NCI-H128 (cell line): ENCODE data around the gene KNCN.
A peak's percentile ranks its signal among the peaks of the same experiment; 100 is the strongest.

Experiments
- DNase-seq: peaks from one replicate; lab custom pipeline; 2025; ENCODE audit not compliant: unreplicated experiment; lab: John Stamatoyannopoulos, UW

KNCN gene

GRCh38 chr1:46525253-46525983 lies 26.0 kb downstream of the KNCN start:
- no peak for DNase-seq

- no peak for DNase-seq
Observed at GRCh38 chr1:46524843-46525242, 26.6 kb downstream of the KNCN start.

DNA sequence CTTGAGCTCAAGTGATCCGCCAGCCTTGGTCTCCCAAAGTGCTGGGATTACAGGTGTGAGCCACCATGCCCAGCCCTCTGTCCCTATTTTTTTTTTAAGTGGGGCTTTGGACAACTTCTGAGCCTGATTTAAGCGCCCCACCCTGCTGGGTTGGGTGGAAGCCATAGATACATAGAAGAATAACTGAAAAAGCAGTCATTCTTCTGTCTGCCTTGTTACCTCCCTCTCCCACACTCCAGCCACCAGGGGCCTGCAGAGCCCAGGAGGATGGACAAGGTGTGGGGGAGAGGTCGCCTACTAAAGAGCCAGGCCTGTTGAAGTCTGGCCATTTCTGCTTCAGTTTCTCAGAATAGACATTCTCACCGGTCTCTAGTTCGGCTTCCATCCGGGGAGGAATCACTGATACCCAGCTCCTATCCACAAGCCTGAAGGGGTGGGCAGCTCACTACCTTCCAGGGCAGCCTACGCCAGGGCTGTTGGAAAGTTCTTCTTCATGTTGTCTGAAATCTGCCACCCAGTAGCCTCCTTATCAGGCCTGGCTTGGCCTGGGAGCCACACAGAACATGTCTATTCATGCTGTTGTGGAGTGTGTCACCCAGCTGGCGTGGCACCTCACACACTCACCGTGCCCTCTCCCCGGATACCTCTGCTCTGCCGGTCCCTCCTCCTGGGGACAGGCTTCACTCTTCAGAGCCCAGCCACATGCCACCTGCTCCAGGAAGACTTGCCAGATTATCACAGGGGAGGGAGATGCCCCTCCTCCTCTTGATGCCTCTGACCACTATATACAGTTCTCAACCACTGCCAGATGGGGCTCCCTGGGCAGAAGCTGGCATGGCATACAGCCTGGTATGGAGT lies 27.7 kb downstream of the KNCN start:
- no peak for DNase-seq

DNA sequence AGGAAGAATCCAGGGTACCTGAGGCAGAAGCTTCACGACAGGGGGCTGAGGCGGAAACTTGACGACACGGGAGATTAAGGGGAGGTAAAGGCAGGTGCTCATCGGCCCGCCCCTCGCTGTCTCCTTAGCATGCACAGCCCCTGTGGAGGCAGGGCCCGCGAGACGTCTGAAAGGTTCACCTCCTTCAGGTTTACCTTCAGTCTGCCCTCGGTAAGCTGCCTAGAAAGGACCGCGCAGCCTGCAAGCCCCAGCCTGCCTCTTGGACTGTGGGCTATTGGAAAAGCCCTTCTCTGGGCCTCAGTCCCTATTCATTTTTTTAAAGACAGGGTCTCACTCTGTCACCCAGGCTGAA lies 28.5 kb downstream of the KNCN start:
- DNase-seq, result no peak

DNA sequence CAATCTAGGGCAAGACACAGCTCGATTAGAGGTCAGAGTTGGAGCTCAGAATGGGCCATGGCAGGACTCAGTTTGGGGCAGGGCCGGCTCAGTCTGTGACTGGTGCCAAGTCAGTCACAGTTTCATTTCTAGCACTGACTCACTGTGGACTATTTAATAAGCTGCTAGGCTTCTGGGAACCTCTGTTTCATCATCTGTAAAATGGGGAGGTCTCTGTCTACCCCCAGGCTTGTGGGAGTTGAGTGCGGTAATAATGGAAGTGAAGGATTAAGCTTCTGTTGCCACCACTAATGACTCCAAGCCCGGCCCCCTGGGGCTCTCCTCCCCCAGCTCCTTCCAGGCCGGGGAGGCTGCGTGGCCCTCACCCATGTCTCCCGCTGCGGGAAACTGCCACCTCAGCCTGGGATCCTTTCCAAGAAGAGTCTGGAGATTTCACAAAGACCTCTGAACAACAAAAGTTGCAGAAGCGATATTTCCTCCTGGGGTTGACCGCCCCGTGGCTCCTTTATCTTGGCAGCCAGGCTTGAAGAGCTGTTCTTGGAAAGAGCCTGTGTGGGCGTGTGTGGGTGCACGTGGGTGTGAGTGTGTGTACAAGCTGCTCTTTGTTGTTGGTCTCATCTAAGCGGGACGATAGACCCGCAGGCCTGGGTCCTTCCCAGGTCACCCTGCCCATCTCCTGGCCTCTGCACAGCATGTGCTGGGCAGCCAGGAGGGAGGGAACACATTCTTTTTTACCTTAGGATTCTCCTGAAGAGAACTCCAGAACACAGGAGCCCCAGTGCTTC lies 29.1 kb downstream of the KNCN start:
- DNase-seq, result no peak

DNA sequence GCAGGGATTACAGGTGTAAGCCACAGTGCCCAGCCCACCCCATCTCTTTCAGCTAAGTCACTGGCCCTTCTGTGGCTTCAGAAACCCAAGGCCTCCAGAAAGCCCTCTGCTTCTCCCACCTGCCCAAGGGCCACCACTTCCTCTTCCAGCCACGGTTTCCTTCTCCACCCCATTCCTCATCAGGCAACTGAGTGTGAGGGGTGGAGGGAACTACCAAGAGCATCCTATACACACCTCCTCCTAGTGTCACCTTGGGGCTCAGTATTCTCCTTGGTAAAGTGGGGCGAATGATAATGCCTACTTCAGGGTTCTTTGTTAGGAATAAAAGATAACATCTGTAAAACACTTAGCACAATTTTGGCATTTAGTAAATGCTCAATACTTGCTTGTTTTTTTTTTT lies 30.0 kb downstream of the KNCN start:
- DNase-seq, result no peak

- DNase-seq, result peak; percentile 32
Observed at GRCh38 chr1:46520063-46520911, 31.2 kb downstream of the KNCN start.

DNA sequence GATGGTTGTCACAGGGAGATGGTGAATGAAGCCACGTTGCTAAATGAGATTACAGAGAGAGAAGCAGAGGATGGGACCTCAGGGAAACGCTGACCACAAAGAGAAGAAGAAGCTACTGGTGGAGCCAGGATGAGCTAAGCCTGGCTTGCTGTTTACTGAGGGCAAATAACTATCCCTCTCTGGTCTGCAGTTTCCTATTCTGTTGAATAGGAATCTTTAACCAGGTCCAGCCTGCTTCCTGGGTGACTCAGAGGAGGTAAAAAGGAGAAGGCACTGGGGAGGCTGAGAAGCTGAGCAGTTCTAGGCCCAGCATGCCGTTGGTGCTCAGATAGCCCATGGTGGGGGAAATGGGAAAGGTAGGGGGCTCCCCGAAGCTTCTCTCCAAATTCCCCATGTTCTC lies 32.2 kb downstream of the KNCN start:
- no peak for DNase-seq

GRCh38 chr1:46517932-46518498 lies 33.4 kb downstream of the KNCN start:
- DNase-seq, result no peak

DNA sequence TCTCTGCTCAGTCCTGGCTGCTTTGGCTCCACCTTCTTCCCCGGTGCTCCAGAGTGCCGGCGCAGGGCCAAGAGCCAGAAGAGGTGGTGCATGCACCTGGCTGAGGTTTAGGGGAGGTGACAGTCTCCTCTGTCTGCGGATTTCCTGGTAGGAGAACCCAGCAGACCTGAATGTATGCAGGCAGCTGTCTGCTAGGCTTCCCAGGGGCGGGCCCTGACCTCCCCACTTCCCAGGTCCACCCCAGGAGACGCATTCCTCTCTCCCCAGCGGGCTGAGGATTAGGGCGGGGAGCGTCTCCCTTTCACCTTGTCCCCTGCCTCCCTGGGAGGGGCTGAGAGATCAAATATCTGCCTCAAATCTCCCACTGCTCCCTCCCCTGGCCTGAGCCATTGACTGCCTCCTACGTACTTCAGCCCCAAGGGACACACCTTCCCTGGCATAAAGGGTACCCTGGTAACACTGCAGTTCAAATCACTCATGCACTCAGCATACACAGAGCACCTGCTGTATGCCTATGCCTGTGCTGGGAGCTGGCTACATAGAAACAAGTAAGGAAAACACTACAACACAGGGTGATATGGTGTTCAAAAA lies 34.3 kb downstream of the KNCN start:
- peak; percentile 73 for DNase-seq

- no peak for DNase-seq
Observed at GRCh38 chr1:46516200-46516950, 35.1 kb downstream of the KNCN start.

- DNase-seq, result no peak
Observed at GRCh38 chr1:46515576-46515975, 35.9 kb downstream of the KNCN start.

DNA sequence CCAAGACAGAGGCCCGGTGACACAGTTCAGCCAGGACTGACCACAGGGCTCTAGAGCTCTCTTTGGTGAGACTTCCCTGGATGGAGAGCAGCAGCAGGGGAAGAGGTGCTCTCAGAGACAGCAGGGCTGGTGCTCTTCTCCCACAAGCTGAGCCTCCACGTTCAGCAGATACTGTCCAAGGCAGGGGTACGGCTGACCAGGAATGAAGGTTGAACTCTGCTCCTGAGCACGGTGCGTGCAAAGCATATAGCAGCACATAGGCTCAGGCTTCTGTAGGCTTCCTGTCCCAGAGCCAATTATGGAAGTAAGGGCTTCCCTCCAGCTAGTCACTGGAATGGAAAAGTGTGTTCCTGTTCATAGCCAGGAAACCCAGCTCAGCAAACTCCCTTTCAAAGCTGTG lies 37.9 kb downstream of the KNCN start:
- DNase-seq, result no peak

DNA sequence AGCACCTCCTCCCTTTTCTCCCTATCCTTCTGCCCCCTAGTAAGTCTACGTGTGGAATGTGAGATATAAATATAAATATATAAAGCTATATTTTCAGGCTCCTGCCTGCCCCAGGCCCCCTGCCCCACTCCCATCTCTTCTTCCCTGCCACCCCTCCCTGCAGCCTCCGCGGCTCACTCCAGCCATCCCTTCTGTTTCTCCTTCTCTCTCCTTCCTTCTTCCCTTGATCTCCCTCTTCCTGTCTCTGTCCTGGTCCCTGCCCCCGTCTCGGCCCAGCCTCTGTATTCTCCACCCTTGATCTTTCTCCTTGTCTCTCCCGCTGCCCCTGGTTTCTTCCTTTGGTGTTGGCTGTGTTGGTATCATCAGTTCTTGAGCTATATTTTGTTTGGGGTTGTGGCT lies 38.7 kb downstream of the KNCN start:
- no peak for DNase-seq

GRCh38 chr1:46512135-46512791 lies 39.2 kb downstream of the KNCN start:
- no peak for DNase-seq

DNA sequence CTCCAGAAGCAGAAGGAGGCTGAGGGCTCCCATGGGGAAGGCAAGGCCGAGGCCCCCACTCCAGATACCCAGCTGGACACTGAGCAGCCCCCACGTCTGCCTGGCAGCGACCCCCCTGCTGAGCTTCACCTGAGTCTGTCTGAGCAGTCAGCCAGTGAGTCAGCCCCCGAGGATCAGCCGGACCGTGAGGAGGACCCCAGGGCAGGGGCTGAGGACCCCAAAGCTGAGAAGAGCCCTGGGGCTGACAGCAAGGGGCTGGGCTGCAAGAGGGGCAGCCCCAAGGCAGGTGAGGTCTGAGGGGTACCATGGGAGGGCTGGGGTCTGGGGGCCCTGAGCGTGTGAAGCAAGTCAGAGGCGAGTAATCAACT lies 40.5 kb downstream of the KNCN start:
- DNase-seq, result no peak

- DNase-seq, result no peak
Observed at GRCh38 chr1:46510341-46510997, 41.0 kb downstream of the KNCN start.

GRCh38 chr1:46508757-46509156 lies 42.7 kb downstream of the KNCN start:
- DNase-seq, result no peak
